SK-N-DZ (cell line): ENCODE results near the gene SIGLEC12.
"Not testable (repeated sequence)": the region's sequence is repeated elsewhere in the genome, so short reads cannot be mapped to it uniquely, and the experiment has no call there.

Source experiments
- DNase-seq: peaks from one replicate; pipeline ENCODE4 v3.0.0-alpha.2; 2015; ENCODE audit warnings: low spot score
- small RNA-seq, 2 experiments: library from RNA; depleted of rRNA; stranded (forward); fragments of <200 nt; gene quantifications; one replicate each; pipeline ENCODE3, GENCODE V24; 2014

SIGLEC12 gene

DNA sequence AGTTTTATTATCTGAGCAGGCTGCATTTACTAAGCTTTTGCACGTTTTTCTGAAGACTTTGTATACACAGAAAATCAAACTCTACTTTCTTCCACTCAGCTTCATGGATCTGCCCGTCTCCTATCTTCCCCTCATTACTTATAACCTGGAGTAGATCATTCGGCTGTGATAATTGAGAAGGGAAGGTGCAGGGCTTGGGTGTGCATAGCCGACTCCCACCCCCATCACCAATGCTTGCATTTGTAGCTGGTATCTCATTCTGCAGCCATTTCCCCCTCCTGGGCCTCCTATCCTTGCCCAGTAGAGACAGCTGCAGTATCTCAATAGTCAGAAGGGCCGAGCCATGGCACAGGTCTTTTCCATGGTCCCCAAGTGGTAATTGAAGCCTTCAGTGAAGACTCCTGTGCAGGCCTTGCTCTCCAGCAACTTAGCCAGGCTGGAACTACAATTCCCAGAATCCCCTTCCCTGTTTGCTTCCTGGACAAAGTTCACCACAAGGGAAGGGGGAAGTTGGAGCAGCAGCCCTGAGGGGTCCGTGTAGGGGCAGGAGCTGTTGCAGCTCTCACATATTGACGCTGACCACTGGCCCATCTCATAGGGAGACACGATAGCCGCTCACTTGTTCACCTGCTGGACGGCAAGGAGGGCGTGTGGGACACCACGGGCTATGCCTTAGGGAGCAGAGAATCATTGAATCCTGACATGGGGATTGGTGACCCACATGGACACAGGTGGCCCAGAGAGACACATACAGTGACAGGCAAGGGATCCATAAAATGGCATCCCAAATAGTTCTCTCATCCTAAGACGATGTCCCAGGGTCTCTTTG lies 41.2 kb downstream of the SIGLEC12 start:
- DNase-seq, result peak; percentile 34

DNA sequence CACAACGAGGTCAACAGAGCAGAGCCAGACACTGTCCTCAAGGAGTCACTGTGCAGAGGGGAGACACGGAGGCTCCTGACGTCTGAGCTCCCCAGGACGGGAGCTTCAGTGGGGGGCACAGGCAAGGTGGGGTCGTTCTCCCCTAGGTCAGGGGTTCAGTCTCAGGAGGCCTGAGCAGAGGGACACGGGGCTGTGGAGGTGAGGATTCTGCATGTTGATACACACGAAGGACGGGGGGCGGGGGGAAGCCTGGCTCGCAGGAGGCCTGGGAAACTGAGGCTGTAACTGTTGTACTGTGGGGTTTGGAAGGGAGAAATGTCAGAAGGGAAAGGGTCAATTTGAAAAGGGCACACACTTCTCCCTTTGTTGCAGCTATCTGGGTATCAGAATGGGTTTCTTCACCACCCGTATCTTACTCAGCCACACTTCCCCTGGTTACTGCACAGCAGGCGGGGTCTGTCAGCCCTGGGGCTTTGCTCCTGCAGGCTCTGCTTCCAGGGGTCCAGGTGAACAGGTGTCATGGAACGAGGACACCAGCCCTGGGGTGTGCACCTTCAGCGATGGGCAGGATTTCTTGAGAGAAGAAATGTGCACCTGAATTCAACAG lies 42.6 kb downstream of the SIGLEC12 start:
- no peak for DNase-seq

DNA sequence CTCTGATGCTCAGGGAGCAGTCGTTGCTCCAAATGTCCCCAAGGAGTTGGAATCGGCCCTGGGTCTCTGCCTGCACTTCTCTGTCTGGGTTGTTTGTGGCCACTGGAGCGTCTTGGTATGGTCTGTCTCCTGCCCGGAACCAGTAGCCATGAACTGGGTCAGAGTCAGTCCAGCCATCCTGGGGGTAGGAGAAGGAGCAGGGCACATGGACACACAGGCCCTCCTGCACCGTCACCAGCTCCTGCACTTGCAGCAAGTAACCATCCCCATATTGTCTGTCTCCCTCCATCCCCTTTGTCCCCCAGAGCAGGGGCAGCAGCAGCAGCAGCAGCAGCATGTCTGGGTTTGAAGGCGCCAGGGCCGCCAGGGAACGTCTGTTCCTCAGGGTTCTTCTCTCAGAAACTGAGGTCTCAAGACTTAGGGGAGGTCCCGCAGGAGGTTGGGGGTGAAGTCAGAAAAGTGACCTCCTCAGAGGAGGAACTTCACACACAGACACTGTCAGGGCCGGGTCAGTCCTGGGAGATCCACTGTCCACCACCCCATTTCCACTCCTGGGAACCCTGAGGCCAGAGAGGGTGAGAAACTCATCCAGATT lies 43.5 kb downstream of the SIGLEC12 start, which contains the start of gene SIGLEC8:
Gene SIGLEC8, minus strand, starts transcription at position 404 of the 595 bp plus-strand sequence. Its CDS starts 67 bp downstream, at position 337.
- DNase-seq, result no peak

DNA sequence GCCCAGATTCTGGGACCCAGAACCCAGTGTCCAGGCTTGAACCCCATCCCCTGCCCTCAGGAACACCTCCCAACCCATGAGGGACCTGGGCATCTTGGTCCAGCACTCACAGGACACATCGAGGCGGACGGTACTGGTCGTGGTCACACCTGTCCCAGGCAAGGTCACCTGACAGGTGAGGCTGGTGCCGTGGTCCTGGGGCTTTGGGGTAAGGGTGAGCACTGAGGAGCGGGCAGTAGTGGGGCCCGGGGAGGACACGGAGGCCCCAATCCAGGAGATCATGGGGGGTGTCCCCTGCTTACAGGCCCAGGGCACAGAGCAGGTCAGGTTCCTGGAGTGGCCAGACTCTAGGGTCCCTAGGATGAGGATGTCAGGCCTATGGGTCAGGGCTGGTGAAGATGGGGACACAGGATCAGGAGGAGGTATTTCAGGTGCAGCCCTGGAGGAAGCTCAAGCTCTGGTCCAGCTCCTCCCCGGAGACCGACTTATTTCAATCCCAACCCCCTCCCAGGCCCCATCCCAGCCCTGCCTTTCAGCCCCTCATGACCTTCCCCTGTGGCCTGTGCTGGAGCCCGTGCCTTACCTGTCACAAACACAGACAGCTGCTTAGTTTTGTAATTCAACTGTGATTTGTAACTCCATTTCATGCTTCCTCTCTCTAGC lies 44.1 kb downstream of the SIGLEC12 start:
- no peak for DNase-seq

DNA sequence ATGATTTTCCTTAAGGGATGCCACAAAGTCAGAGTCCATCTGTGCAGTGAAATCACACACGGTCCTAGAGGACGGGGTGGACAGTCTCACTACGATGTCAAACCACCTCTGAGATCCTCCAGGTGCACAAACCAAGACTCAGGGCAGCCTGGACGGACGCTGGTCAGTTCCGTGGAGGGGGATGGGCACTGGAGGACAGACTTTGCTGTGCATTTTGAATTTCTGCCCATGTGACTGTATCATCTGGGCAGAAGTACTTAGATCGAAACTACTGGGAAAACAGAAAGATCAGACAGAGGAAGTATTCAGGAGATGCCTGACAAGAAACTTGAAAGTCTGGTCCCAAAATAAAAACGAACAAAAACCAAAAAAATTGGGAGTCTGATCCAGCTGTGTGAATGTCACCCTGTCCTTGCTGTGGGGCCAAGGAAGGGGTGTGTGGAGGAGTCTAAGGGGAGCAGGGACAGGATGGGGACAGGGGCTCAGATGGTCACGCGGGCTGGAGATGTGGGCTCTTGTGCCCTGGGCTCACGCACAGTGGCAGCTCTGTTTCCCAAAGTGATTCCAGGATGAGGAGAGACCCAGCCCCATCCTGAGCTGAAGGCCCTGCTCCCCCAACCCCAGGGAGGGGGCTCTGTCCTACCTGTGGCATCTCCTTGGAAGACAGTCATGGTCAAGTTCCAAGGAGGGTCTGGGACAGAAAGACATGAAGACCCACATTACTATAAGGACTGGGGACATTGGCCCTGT lies 44.9 kb downstream of the SIGLEC12 start:
- no peak for DNase-seq

DNA sequence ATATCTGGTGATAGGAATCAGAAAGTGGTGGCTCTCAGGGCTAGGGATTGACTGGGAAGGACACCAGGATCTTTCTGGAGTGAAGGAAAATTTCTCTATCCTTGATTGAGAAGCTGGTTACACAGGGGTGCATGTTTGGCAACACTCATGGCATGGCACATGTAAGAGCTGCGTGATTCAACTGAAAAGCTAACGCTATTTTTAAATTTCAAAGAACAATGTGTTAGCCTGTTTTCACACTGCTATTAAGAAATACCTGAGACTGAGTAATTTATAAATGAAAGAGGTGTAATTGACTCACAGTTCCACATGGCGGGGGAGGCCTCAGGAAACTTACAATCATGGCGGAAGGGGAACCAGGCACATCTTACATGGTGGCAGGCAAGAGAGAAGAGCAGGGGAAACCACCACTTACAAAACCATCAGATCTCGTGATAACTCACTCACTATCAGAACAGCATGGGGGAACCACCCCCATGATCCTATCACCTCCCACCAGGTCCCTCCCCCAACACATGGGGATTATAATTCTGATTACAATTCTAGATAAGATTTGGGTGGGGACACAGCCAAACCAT lies 50.8 kb downstream of the SIGLEC12 start:
- DNase-seq, result no peak

DNA sequence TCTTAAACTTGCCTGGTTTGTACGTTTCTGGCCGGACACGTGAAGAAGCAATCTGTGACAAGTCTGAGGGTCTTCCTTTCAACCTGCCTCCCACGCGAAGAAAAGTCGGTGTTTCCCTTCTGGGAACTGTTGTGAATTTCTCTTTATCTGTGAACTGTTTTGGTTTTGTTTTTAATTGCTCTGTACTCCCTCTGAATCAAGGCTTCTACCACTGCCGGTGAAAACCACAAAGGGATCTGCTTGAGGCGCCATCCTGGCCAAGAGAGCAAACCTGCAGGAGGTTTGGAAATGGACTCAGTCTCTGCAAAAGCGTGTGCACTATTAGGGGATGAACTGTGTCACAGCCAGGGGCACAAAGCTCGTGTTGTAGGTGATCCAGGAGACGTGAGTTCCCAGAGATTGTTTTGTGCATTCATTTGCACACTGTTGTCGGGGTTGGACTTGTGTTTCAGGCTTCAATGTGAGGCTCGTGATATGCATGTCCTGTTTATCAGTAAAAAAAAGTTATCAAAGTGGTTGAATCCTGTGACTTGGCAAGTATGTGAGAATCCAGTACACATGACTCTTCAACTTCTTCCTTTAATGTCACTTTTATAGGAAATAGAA lies 53.1 kb downstream of the SIGLEC12 start:
- no peak for DNase-seq

DNA sequence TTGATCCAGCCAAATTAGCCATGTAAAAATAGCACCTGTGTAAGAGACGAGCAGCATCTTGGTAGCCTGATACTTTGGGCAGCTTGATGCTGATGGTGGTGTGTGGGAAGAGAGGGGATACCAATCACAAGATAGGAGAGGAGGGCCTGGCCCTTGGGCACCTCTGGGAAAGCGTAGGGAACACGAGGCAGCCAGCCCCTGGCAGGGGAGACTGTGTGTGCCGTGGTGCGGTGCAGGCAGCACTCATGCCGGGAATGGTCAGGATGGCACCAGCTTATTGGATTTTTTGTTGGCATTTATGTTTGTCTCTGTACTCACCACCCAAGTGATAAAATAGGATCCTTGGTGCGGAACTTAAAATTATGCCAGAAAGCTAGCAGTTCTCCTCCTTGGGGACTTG lies 53.6 kb downstream of the SIGLEC12 start:
- DNase-seq, result no peak

DNA sequence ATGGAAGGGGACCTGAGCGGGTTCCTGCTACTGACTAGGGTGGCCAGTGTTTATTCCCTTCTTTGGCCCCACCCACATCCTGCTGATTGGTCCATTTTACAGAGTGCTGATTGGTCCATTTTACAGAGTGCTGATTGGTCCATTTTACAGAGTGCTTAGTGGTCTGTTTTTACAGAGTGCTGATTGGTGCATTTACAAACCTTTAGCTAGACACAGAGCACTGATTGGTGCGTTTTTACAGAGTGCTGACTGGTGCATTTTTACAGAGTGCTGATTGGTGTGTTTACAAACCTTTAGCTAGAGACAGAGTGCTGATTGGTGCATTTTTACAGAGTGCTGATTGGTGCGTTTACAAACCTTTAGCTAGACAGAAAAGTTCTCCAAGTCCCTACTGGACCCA lies 54.1 kb downstream of the SIGLEC12 start:
- not testable (repeated sequence) for DNase-seq

DNA sequence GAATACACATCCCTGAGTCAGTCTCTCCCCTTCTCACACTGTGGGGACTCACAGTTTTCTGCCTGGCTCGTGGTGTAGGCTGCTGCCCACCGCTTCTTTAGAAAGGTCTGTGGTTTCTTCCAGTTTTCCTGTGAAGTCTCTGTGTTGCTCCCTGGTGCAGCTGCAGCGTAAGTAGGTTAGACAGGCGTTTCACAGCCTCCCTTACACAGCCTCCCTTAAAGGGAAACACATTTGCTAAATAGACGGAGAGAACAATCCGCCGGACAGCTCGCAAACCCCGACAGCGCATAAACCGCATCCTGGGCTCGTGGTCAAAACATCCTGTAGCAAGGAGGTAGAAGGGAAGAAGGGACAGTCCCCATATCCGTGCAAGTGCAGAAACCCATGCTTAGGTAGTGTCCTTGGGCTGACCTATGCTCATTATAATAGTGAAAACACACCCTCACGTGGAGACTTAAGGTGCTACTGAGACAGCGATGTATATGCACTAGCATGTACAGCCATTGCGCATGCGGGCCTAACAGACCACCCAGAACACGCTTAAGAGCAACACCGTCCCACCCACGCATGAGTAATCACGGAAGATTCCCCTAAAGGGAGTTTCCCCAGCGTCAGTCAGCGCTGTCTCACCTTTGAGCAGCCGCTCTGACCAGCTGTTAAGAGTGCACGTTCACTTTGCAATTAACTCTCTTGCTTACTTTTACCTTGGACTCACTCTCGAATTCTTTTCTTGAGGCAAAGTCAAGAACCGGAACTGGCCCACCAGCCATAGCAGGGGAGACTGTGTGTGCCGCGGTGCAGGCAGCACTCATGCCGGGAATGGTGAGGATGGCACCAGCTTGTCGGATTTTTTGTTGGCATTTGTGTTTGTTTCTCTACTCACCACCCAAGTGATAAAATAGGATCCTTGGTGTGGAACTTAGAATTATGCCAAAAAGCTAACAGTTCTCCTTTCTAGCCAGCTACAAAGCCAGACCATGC lies 59.9 kb downstream of the SIGLEC12 start:
- no peak for DNase-seq

Small RNA genes lying within 50 kb of the gene (small RNA-seq; reads per million reads assigned to genes)
- gene AC020914.3 (0 reads per million in 2 experiments), gene AC020914.5 (0 reads per million in 2 experiments)
